ENCODE data around the gene SPAG6.

DNA sequence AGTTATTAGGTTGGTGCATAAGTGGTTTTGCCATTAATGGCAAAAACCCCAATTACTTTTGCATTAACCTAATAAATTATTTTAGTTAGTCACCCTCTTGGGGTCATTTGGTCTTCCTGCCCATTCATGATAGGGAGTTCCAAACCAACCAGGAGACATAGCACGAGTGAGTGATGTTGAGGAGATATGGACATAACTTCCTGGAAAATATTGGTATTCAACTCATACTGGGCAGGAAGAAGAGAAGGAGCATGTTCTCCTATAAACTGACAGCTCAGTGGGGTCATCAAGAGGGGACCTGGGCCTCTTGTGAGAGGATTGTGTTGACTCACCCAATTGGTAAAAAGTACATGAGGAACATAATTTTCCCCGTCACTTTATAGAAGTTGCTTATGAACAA is 23.7 kb downstream of the SPAG6 start:
- TF ChIP-seq, protein P1, sequence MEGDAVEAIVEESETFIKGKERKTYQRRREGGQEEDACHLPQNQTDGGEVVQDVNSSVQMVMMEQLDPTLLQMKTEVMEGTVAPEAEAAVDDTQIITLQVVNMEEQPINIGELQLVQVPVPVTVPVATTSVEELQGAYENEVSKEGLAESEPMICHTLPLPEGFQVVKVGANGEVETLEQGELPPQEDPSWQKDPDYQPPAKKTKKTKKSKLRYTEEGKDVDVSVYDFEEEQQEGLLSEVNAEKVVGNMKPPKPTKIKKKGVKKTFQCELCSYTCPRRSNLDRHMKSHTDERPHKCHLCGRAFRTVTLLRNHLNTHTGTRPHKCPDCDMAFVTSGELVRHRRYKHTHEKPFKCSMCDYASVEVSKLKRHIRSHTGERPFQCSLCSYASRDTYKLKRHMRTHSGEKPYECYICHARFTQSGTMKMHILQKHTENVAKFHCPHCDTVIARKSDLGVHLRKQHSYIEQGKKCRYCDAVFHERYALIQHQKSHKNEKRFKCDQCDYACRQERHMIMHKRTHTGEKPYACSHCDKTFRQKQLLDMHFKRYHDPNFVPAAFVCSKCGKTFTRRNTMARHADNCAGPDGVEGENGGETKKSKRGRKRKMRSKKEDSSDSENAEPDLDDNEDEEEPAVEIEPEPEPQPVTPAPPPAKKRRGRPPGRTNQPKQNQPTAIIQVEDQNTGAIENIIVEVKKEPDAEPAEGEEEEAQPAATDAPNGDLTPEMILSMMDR (conservative IDR thresholded peaks at IDR 0.05 in 1 of 2, IDR thresholded peaks at IDR 0.05 in 1 of 2; ENCODE audit: low read depth in 1 of 2, low read length in 2 of 2), result no peak
- TF ChIP-seq EZH2 (IDR thresholded peaks at IDR 0.05; ENCODE audit: low read length, missing control alignments), result no peak
